H9 (cell line): ENCODE data around the gene ZMYM3. TPM values are rescaled to one million over a fixed set of nuclear protein-coding genes. Genes with fewer than 3 reads are reported as not detected.

Experiments used
- DNase-seq: peaks from one replicate; pipeline ENCODE4 v3.0.0-alpha.2; 2017
- H2AFZ ChIP-seq: one replicate; pipeline ENCODE4 v1.6.1; 2013; ENCODE audit warnings: mild to moderate bottlenecking, low read length, control low read depth, moderate library complexity
- H2AK5ac ChIP-seq: 2 replicates; pipeline ENCODE4 v1.6.1; 2013; ENCODE audit warnings: low read length, control low read depth, mixed read lengths; ENCODE audit not compliant: insufficient read length
- H2BK120ac ChIP-seq: one replicate; pipeline ENCODE4 v1.6.1; 2013; ENCODE audit warnings: low read depth, mild to moderate bottlenecking, low read length, control low read depth, inconsistent platforms; ENCODE audit not compliant: poor library complexity, severe bottlenecking
- H2BK12ac ChIP-seq: 2 replicates; pipeline ENCODE4 v1.6.1; 2013; ENCODE audit warnings: low read length, control low read depth, mixed read lengths, low read depth; ENCODE audit not compliant: insufficient read length
- H2BK15ac ChIP-seq: 2 replicates; pipeline ENCODE4 v1.6.1; 2013; ENCODE audit warnings: low read depth, low read length, control low read depth
- H2BK20ac ChIP-seq: one replicate; pipeline ENCODE4 v1.6.1; 2013; ENCODE audit warnings: low read depth, mild to moderate bottlenecking, low read length, control low read depth, inconsistent platforms; ENCODE audit not compliant: poor library complexity, severe bottlenecking
- H2BK5ac ChIP-seq: 2 replicates; pipeline ENCODE4 v1.6.1; 2013; ENCODE audit warnings: low read length, control low read depth, mixed read lengths; ENCODE audit not compliant: insufficient read length
- H3K14ac ChIP-seq: 2 replicates; pipeline ENCODE4 v1.6.1; 2013; ENCODE audit warnings: low read length, control low read depth; ENCODE audit not compliant: insufficient read depth
- H3K18ac ChIP-seq: 2 replicates; pipeline ENCODE4 v1.6.1; 2013; ENCODE audit warnings: low read depth, mild to moderate bottlenecking, mixed read lengths, low read length, control low read depth; ENCODE audit not compliant: insufficient read length
- H3K23ac ChIP-seq: 2 replicates; pipeline ENCODE4 v1.6.1; 2013; ENCODE audit warnings: low read length, control low read depth, mixed read lengths, low read depth; ENCODE audit not compliant: insufficient read length
- H3K23me2 ChIP-seq: 2 replicates; pipeline ENCODE4 v1.6.1; 2013; ENCODE audit warnings: low read depth, mild to moderate bottlenecking, mixed read lengths, low read length, control low read depth; ENCODE audit not compliant: insufficient read length, poor library complexity, severe bottlenecking
- H3K27ac ChIP-seq: 2 replicates; pipeline ENCODE4 v1.5.1; 2013; ENCODE audit warnings: low read length, control low read depth, mixed read lengths, low read depth; ENCODE audit not compliant: insufficient read length
- H3K27me3 ChIP-seq: 2 replicates; pipeline ENCODE4 v1.6.1; 2013; ENCODE audit warnings: low read length, control low read depth, inconsistent platforms; ENCODE audit not compliant: insufficient read depth
- H3K4ac ChIP-seq: 2 replicates; pipeline ENCODE4 v1.6.1; 2013; ENCODE audit warnings: low read depth, mild to moderate bottlenecking, control low read depth, inconsistent platforms, low read length, moderate library complexity
- H3K4me1 ChIP-seq: 2 replicates; pipeline ENCODE4 v1.6.1; 2013; ENCODE audit warnings: low read length, control low read depth, inconsistent platforms; ENCODE audit not compliant: insufficient read depth
- H3K4me2 ChIP-seq: 2 replicates; pipeline ENCODE4 v1.6.1; 2013; ENCODE audit warnings: low read length, control low read depth, mixed read lengths; ENCODE audit not compliant: insufficient read length, insufficient read depth
- H3K56ac ChIP-seq: 2 replicates; pipeline ENCODE4 v1.6.1; 2013; ENCODE audit warnings: low read depth, mild to moderate bottlenecking, mixed read lengths, low read length, control low read depth; ENCODE audit not compliant: insufficient read length
- H3K79me1 ChIP-seq: 2 replicates; pipeline ENCODE4 v1.6.1; 2013; ENCODE audit warnings: low read depth, mild to moderate bottlenecking, moderate library complexity, low read length, control low read depth, inconsistent platforms; ENCODE audit not compliant: insufficient read depth, poor library complexity, severe bottlenecking
- H3K79me2 ChIP-seq: 2 replicates; pipeline ENCODE4 v1.6.1; 2013; ENCODE audit warnings: low read length, control low read depth, inconsistent platforms; ENCODE audit not compliant: insufficient read depth
- H3K9ac ChIP-seq: 2 replicates; pipeline ENCODE4 v1.6.1; 2013; ENCODE audit warnings: low read length, control low read depth, mixed read lengths; ENCODE audit not compliant: insufficient read length; ENCODE audit errors: extremely low read depth
- H3K9me3 ChIP-seq: one replicate; pipeline ENCODE4 v1.6.1; 2013; ENCODE audit warnings: low read depth, low read length, inconsistent platforms; ENCODE audit not compliant: control insufficient read depth
- H3T11ph ChIP-seq: one replicate; pipeline ENCODE4 v1.6.1; 2013; ENCODE audit warnings: mild to moderate bottlenecking, low read length, control low read depth, inconsistent platforms
- H4K20me1 ChIP-seq: one replicate; pipeline ENCODE4 v1.6.1; 2013; ENCODE audit not compliant: control insufficient read depth, insufficient read length, insufficient read depth
- H4K5ac ChIP-seq: 2 replicates; pipeline ENCODE4 v1.6.1; 2013; ENCODE audit warnings: low read depth, mild to moderate bottlenecking, mixed read lengths, low read length, control low read depth; ENCODE audit not compliant: insufficient read length
- H4K8ac ChIP-seq: replicated peaks from 2 replicates; pipeline ENCODE4 v1.6.1; 2013; ENCODE audit warnings: low read length, control low read depth, mixed read lengths, low read depth; ENCODE audit not compliant: insufficient read length
- H4K91ac ChIP-seq: 2 replicates; pipeline ENCODE4 v1.6.1; 2013; ENCODE audit warnings: low read depth, mild to moderate bottlenecking, moderate library complexity, mixed read lengths, low read length, control low read depth; ENCODE audit not compliant: insufficient read length
- H3K27ac Mint-ChIP-seq, 3 experiments: 2 replicates in 2 of 3; 3 replicates in 1 of 3; pipeline ENCODE4 v1.8.0; 2020 to 2021; ENCODE audit warnings: mixed read lengths in 3 of 3, mild to moderate bottlenecking in 1 of 3, moderate library complexity in 1 of 3
- H3K27me3 Mint-ChIP-seq: 2 replicates; pipeline ENCODE4 v1.8.0; 2021; ENCODE audit warnings: low read depth, mild to moderate bottlenecking, moderate library complexity, mixed read lengths
- H3K36me3 Mint-ChIP-seq, 3 experiments: 2 replicates in 2 of 3; 3 replicates in 1 of 3; pipeline ENCODE4 v1.8.0; 2020 to 2021; ENCODE audit warnings: low read depth in 3 of 3, mixed read lengths in 3 of 3; ENCODE audit not compliant: insufficient read depth in 1 of 3
- H3K4me1 Mint-ChIP-seq, 2 experiments: 2 replicates each; pipeline ENCODE4 v1.8.0; 2020; ENCODE audit warnings: mixed read lengths in 2 of 2
- H3K4me3 Mint-ChIP-seq, 2 experiments: 2 replicates in 1 of 2; 3 replicates in 1 of 2; pipeline ENCODE4 v1.8.0; 2020 to 2021; ENCODE audit warnings: mild to moderate bottlenecking in 2 of 2, mixed read lengths in 2 of 2, moderate library complexity in 1 of 2
- H3K9me3 Mint-ChIP-seq, 2 experiments: 2 replicates in 1 of 2; 3 replicates in 1 of 2; pipeline ENCODE4 v1.8.0; 2020; ENCODE audit warnings: mild to moderate bottlenecking in 2 of 2, mixed read lengths in 2 of 2, moderate library complexity in 1 of 2
- CTCF ChIP-seq: fragments of 200-600 bp; sonication (generic); conservative IDR thresholded peaks from 3 replicates; pipeline ENCODE4 v1.8.0; 2021; ENCODE audit warnings: antibody characterized with exemption, mild to moderate bottlenecking
- WGBS: extraction: QIAGEN DNeasy Blood & Tissue Kit; methylation state at CpG from one replicate; pipeline ENCODE4 v1.1.7; 2013; ENCODE audit warnings: missing lambda C conversion rate, low lambda C conversion rate, mixed read lengths; ENCODE audit not compliant: insufficient read length; ENCODE audit errors: extremely low coverage; 5-methylcytosine and 5-hydroxymethylcytosine counted together
- total RNA-seq: library from RNA; stranded (reverse); gene quantifications from 2 replicates; pipeline ENCODE4 v1.2.1, GENCODE V29; 2021

ZMYM3 gene
- total RNA-seq, 1 experiment from 2014 or later = 86.5 TPM

GRCh38 chrX:71215338-71215912 lies 38.5 kb downstream of the ZMYM3 start:
- Histone ChIP-seq H3K9me3 (peaks cover 17% of the 10 kb centered on the region), H3K79me2 (no peaks in the 10 kb centered on the region), H3K4me1 (no peaks in the 10 kb centered on the region), H2AFZ (no peak overlapping the region), H3K23me2 (no peaks in the 10 kb centered on the region), H2BK15ac (no peak overlapping the region), H3K23ac (no peak overlapping the region), H2AK5ac (no peak overlapping the region), H2BK20ac (no peak overlapping the region), H2BK12ac (no peak overlapping the region), H3K56ac (no peak overlapping the region), H3K4ac (no peak overlapping the region), H3K18ac (no peak overlapping the region), H4K20me1 (no peaks in the 10 kb centered on the region), H3K27me3 (no peaks in the 10 kb centered on the region), H3K4me2 (no peak overlapping the region), H4K8ac (no peak overlapping the region), H4K91ac (no peak overlapping the region), H4K5ac (no peak overlapping the region), H3K9ac (no peak overlapping the region), H3K14ac (no peak overlapping the region), H3K79me1 (no peaks in the 10 kb centered on the region), H3T11ph (no peak overlapping the region), H3K27ac (no peak overlapping the region), H2BK5ac (no peak overlapping the region), H2BK120ac (no peak overlapping the region)
- WGBS = no CpG with 5 or more reads among the region's 10 CpGs
- Mint-ChIP-seq H3K36me3 (peaks cover 0 to 2% (median 2%) of the 10 kb centered on the region in 3 experiments; a peak in 4 of 7 replicates), H3K27ac (no peak overlapping the region; a peak in 1 of 7 replicates), H3K4me3 (no peak overlapping the region), H3K4me1 (peaks cover 9 to 29% of the 10 kb centered on the region in 2 experiments), H3K9me3 (peaks cover 66 to 68% of the 10 kb centered on the region in 2 experiments), H3K27me3 (peaks cover 4% of the 10 kb centered on the region)
- no peak for DNase-seq
- TF ChIP-seq CTCF = no peak
